ENCODE data around the gene SOX10.

Gene SOX10

DNA sequence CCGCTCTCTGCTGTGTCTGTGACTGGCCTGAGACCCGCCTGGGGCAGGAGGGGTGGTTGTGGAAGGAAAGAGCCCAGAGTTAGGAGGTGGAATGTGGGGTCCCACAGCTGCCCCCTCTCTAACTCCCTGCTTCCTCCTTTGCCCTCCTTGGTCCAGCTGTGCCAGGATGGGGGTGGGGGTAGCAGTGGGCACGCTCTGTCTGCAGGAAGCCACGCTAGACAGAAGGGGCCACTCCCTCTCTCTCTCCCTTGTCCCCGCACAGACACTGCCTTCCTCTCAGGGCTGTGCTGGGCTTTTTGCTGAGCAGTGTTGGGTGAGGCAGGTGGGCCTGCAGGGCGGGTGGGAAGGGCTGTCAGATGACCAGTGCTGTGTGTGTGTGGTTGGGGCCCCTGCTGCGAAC lies 2.0 kb upstream of the SOX10 start:
- TF ChIP-seq, protein P1, sequence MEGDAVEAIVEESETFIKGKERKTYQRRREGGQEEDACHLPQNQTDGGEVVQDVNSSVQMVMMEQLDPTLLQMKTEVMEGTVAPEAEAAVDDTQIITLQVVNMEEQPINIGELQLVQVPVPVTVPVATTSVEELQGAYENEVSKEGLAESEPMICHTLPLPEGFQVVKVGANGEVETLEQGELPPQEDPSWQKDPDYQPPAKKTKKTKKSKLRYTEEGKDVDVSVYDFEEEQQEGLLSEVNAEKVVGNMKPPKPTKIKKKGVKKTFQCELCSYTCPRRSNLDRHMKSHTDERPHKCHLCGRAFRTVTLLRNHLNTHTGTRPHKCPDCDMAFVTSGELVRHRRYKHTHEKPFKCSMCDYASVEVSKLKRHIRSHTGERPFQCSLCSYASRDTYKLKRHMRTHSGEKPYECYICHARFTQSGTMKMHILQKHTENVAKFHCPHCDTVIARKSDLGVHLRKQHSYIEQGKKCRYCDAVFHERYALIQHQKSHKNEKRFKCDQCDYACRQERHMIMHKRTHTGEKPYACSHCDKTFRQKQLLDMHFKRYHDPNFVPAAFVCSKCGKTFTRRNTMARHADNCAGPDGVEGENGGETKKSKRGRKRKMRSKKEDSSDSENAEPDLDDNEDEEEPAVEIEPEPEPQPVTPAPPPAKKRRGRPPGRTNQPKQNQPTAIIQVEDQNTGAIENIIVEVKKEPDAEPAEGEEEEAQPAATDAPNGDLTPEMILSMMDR (IDR thresholded peaks at IDR 0.05; ENCODE audit: control insufficient read depth, extremely low read depth, insufficient read depth): no peak
- DNase-seq (ENCODE audit: low read depth): no peak
- no peak overlapping the region for H3K4me3 ChIP-seq (ENCODE audit: low read depth, low read length)

DNA sequence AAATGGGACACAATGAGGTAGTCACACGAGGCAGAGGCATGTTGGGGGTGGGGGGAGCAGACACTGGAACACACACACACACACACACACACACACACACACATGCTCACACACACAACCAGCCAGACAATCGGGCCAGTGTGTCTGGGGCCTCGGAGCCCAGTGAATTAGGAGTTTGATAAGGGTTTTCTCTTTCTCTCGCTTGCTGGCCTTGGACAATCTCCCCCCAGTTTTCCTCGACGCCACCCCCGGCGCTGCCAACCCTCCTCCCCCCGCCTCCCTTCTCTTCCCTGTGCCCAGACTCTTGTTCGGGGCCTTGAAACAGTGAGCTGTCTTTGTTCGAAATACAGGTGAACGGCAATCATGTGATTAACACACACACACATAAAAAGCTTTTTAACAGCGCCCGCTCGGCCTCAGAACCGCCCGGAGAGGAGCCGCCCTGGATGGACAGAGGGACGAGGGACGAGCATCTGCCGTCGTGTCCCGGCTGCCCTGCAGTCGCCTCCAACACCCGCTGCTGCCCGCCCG lies 1.5 kb upstream of the SOX10 start:
- DNase-seq (ENCODE audit: low read depth): no peak
- TF ChIP-seq, protein P1 (IDR thresholded peaks at IDR 0.05; ENCODE audit: control insufficient read depth, extremely low read depth, insufficient read depth): no peak
- H3K4me3 ChIP-seq (ENCODE audit: low read depth, low read length): no peak overlapping the region

DNA sequence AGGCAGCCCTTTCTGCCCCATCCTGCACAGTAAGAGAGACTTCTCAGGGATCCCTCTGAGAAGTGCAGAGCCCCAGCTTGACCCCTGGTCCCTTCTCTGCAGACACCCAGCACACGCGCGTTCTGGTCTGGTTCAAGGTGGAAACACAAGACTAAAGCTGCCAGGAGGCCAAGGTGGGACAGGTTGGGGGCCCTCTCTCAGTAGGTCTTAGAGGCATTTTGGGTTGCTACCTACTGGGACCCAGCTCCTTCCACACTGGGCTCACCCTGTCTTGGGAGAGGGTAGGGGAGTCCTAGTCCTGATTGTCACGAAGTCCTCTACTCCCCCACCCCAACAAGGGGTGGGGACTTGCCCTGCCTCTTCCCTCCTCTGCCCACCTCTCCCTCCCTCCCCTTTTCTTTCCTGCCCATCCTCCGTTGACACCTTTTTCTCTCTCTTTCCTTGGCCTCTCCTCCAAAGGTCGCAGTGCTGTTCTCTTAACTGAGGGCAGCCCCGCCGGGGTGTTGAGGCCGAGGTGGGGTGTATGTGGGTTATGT lies 763 bp upstream of the SOX10 start:
- no peak overlapping the region for H3K4me3 ChIP-seq (ENCODE audit: low read depth, low read length)
- DNase-seq (ENCODE audit: low read depth): no peak
- TF ChIP-seq, protein P1 (IDR thresholded peaks at IDR 0.05; ENCODE audit: control insufficient read depth, extremely low read depth, insufficient read depth): no peak

DNA sequence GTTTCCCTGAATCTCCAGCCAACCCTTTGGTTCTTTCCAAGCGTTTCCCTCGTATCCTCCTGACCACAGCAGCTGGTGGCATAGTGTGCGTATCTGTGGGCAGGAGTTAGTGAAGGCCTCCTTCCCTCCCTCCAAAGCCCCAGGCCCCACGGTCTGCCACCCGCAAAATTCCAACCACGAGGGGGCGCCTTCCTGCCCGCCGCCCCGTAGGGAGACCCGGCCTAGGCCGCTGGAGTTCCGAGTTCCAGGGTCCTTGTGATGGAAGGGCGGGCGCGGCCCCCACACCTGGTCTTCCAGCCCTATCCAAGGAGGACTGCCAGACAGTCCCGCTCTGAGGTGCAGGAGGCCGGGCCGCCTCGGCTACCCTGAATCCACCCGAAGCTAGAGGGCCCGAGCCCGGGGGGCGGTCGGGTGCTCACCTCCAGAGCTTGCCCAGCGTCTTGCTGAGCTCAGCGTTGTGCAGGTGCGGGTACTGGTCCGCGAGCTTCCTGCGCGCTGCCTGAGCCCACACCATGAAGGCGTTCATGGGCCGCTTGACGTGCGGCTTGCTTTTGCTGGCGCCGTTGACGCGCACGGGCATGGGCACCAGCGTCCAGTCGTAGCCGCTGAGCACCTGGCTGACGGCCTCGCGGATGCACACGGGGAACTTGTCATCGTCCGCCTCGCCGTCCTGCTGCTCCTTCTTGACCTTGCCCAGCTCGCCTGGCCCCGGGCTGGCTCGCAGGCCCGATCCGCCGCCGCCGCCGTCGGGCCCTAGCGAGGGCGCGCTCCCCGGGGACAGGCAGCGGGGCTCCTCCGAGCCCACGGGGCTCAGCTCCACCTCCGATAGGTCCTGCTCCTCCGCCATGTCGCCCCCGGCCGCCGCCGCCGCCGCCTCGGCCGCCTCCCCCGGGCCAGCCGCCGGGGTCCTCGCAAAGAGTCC lies 1.2 kb downstream of the SOX10 start:
- no peak overlapping the region for H3K4me3 ChIP-seq (ENCODE audit: low read depth, low read length)
- DNase-seq (ENCODE audit: low read depth): no peak
- TF ChIP-seq, protein P1 (IDR thresholded peaks at IDR 0.05; ENCODE audit: control insufficient read depth, extremely low read depth, insufficient read depth): no peak

DNA sequence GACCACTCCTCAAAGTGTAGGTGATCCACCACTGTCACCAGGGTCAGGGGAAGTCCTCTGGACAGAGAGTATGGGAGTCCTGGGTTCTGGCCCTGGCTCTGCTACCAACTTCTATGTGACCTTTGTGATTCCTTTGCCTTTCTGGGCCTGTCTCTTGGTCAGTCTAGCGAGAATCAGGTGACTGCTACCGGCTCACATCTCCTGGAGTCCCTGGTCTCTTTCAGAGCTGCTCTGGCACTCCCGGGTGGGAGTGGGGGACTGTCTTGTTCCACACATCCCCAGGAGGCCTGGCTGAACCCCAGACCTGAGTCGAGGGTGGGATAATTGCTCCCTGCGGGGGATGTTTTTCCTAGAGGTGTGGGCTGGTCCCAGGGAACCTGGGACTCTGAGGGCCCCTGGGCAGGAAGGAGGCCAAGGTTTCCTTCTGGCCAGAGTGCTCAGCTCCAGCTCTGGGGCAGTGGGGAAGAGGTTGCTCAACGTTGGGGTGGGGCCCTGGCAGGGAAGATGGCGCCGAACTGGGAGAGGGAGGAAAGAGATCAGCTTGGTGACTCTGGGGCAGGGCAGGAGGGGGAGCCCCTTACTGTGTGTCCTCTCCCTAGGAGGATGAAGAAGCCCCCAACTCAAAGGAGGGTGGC lies 2.1 kb downstream of the SOX10 start:
- H3K4me3 ChIP-seq (ENCODE audit: low read depth, low read length): no peak overlapping the region
- no peak for DNase-seq (ENCODE audit: low read depth)
- TF ChIP-seq, protein P1 (IDR thresholded peaks at IDR 0.05; ENCODE audit: control insufficient read depth, extremely low read depth, insufficient read depth): no peak

DNA sequence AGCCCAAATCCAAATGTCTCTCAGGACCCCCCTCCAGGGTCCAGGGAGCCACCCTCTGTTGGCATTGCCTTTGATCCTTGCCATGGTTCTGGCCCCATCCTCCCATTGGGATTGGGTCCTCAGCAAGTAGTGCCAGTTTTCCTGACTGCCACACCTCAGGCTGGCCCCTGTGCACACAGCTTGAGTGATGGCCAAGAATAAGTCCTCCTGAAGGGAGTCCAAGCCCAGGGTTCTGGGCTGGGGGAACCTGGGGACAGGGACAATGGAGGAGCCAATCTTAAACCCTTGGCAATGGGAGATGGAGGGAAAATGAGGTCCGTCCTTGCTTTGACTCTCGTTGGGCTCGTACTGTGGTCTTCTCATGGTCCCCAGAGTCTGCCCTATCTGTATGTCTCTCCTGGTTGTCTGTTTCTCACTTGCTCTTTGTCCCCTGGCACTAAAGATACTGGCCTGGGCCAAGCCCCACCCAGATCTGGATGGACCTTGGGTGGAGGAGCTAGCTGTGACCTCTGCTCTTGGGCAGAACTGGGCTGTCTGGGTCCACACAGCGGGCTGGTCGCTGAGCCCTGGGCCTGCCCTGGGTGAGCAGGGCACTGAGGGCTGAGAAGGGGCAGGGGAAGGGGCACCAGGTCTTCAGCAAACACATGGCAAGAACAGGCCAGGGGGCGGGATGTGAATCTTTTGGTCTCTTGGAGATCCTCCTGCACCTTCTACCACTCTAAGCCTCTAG lies 2.9 kb downstream of the SOX10 start:
- no peak overlapping the region for H3K4me3 ChIP-seq (ENCODE audit: low read depth, low read length)
- DNase-seq (ENCODE audit: low read depth): no peak
- TF ChIP-seq, protein P1 (IDR thresholded peaks at IDR 0.05; ENCODE audit: control insufficient read depth, extremely low read depth, insufficient read depth): no peak
